HepG2 (cell line): ENCODE results near the gene ETS2. TPM values are rescaled to one million over a fixed set of nuclear protein-coding genes. Genes with fewer than 3 reads are reported as not detected.

Source experiments
- ATAC-seq: fragments of 200-7000 bp; cut with Tn5 transposase; 3 replicates; pipeline ENCODE4 v1.9.1; 2020; ENCODE audit warnings: mild to moderate bottlenecking, moderate library complexity
- BruUV-seq: library from RNA; stranded (reverse); fragments of 400-500 nt; replicated peaks from 2 replicates; lab custom pipeline; 2021; lab: Mats Ljungman, UMichigan
- CTCF ChIA-PET: fragments of 300-600 bp; formaldehyde crosslinking; extraction: SDS; loops from one replicate; lab custom pipeline; 2021; ENCODE audit warnings: low total read pairs, inconsistent platforms, low intra/inter-chr PET ratio; lab: Yijun Ruan, JAX
- POLR2A ChIA-PET: fragments of 350-600 bp; sonication (Branson Sonifier 250); formaldehyde crosslinking; loops from one replicate; lab custom pipeline; 2020; ENCODE audit warnings: antibody characterized with exemption, inconsistent platforms; lab: Yijun Ruan, JAX
- DNase-seq: peaks from one replicate; pipeline ENCODE4 v3.0.0-alpha.2; 2015; ENCODE audit warnings: low spot score
- FAIRE-seq: peaks from 3 replicates; lab custom pipeline; 2011; peaks lifted over from hg19 to GRCh38; lab: Jason Lieb, UNC
- H2AFZ ChIP-seq: one replicate; pipeline ENCODE4 v1.6.1; 2011; ENCODE audit warnings: low read length, inconsistent platforms
- H3K27ac ChIP-seq: fragments of 300-600 bp; 3 replicates; pipeline ENCODE4 v1.8.0; 2011; ENCODE audit warnings: mixed run types, mild to moderate bottlenecking, mixed read lengths, low read length, inconsistent platforms; ENCODE audit not compliant: insufficient read depth; ENCODE audit errors: extremely low read length
- H3K27me3 ChIP-seq, 2 experiments: fragments of 200-600 bp in 1 of 2; 2 replicates in 1 of 2; 3 replicates in 1 of 2; pipeline versions ENCODE4 v1.6.0 to v1.8.0; 2011; ENCODE audit warnings: low read length in 2 of 2, mild to moderate bottlenecking in 2 of 2, moderate library complexity in 2 of 2, inconsistent platforms in 1 of 2; ENCODE audit not compliant: insufficient read depth in 2 of 2, control insufficient read depth in 1 of 2
- H3K36me3 ChIP-seq, 2 experiments: fragments of 200-600 bp in 1 of 2; replicated peaks in 1 of 2; 2 replicates in 1 of 2; 3 replicates in 1 of 2; pipeline versions ENCODE4 v1.5.1 to v1.8.0; 2011; ENCODE audit warnings: low read length in 2 of 2, inconsistent platforms in 1 of 2; ENCODE audit not compliant: insufficient read depth in 2 of 2, control insufficient read depth in 1 of 2
- H3K4me1 ChIP-seq: 2 replicates; pipeline ENCODE4 v1.5.1; 2012; ENCODE audit warnings: low read length, inconsistent platforms; ENCODE audit not compliant: insufficient read depth
- H3K4me2 ChIP-seq: 2 replicates; pipeline ENCODE4 v1.6.0; 2011; ENCODE audit warnings: low read depth, low read length, inconsistent platforms
- H3K4me3 ChIP-seq, 3 experiments: fragments of 200-600 bp in 1 of 3; sonication (generic), shearing (Covaris generic) in 1 of 3; replicated peaks in 1 of 3; 2 replicates each; pipeline ENCODE4 v1.5.1; 2011 to 2016; ENCODE audit warnings: low read length in 3 of 3, inconsistent platforms in 2 of 3, low read depth in 2 of 3, mild to moderate bottlenecking in 2 of 3, control low read depth in 1 of 3, mixed read lengths in 1 of 3; ENCODE audit not compliant: insufficient read depth in 1 of 3
- H3K79me2 ChIP-seq: one replicate; pipeline ENCODE4 v1.6.1; 2011; ENCODE audit warnings: low read length, inconsistent platforms; ENCODE audit not compliant: insufficient read depth
- H3K9ac ChIP-seq: 2 replicates; pipeline ENCODE4 v1.6.0; 2011; ENCODE audit warnings: mild to moderate bottlenecking, low read depth, low read length, inconsistent platforms; ENCODE audit not compliant: insufficient read depth
- H3K9me3 ChIP-seq: 2 replicates; pipeline ENCODE4 v1.5.1; 2012; ENCODE audit warnings: mild to moderate bottlenecking, low read length
- H4K20me1 ChIP-seq: 2 replicates; pipeline ENCODE4 v1.6.0; 2011; ENCODE audit warnings: inconsistent platforms, mild to moderate bottlenecking, low read length, moderate library complexity; ENCODE audit not compliant: insufficient read depth
- CREB1 ChIP-seq, 2 experiments: fragments of 450-650 bp in 1 of 2; IDR thresholded peaks; 2 replicates each; pipeline ENCODE4 v1.6.1; 2016 to 2017; ENCODE audit warnings: control low read depth in 1 of 2, mild to moderate bottlenecking in 1 of 2, missing compliant biosample characterization in 1 of 2, missing genetic modification characterization in 1 of 2
- PATZ1 ChIP-seq: sonication (generic); formaldehyde crosslinking; IDR thresholded peaks from 2 replicates; pipeline ENCODE4 v1.4.0; 2020; ENCODE audit warnings: missing genetic modification reagents
- ZNF580 ChIP-seq: IDR thresholded peaks from 2 replicates; pipeline ENCODE4 v1.6.1; 2016; ENCODE audit warnings: low read depth, borderline replicate concordance
- WGBS: methylation state at CpG from one replicate; pipeline ENCODE4 v1.1.6; 2017; ENCODE audit warnings: low lambda C conversion rate; 5-methylcytosine and 5-hydroxymethylcytosine counted together
- in situ Hi-C: cut with HindIII; loops from 2 replicates; pipeline ENCODE4 v1.10.0; 2017; ENCODE audit warnings: low pct_unique_long_range_greater_than_20kb; ENCODE audit not compliant: extremely low pct_ligation_motif_present
- intact Hi-C: fragments of 100-400 bp; cut with micrococcal nuclease; formaldehyde crosslinking; loops from one replicate; pipeline ENCODE4 v1.10.0; 2022; ENCODE audit not compliant: unreplicated experiment
- polyA plus RNA-seq, 8 experiments: library from polyadenylated mRNA; depleted of rRNA in 3 of 8; stranded (reverse) in 7 of 8; unstranded in 1 of 8; fragments of >200 nt; fragmentation: Illumina TruSeq in 4 of 8; extraction: Trizol in 4 of 8; gene quantifications; 2 replicates each; pipeline versions ENCODE4 v1.2.1 to v1.2.3, GENCODE V29; 2011 to 2016; ENCODE audit warnings: low read depth in 4 of 8, missing spikeins in 1 of 8, mixed read lengths in 1 of 8; ENCODE audit not compliant: insufficient read depth in 1 of 8
- total RNA-seq, 5 experiments: library from RNA; depleted of rRNA; stranded (reverse); fragments of >200 nt; fragmentation: Illumina TruSeq; extraction: Trizol; gene quantifications; 2 replicates each; pipeline ENCODE4 v1.2.3, GENCODE V29; 2016; ENCODE audit warnings: low read depth in 1 of 5

Gene ETS2
- total and polyA plus RNA-seq, 2 of the 13 experiments (the other 11 are each of a cell fraction or from before 2014, with no cell fraction given) = 24.6 to 64.4 TPM

GRCh38 chr21:38768471-38769063 is 37.2 kb upstream of the ETS2 start:
- ChIA-PET POLR2A (interaction anchor here (2.8 kb wide), 1 partner anchor 19 kb away, joined by 7 read pairs; no protein-coding TSS in a partner anchor), CTCF (no interaction called here)
- Histone ChIP-seq H3K9ac (no peak overlapping the region), H3K4me3 (no peak overlapping the region), H2AFZ (no peak overlapping the region), H3K4me1 (peaks cover 33% of the 10 kb centered on the region), H4K20me1 (no peaks in the 10 kb centered on the region), H3K27ac (no peak overlapping the region), H3K4me2 (no peak overlapping the region), H3K27me3 (peaks cover 0 to 21% of the 10 kb centered on the region in 2 experiments; a peak in 3 of 5 replicates), H3K79me2 (no peaks in the 10 kb centered on the region), H3K36me3 (no peaks in the 10 kb centered on the region), H3K9me3 (no peaks in the 10 kb centered on the region)
- TF ChIP-seq PATZ1 (peak; percentile 41; the same call in 1 of the 2 replicates), CREB1 (IDR thresholded peaks at IDR 0.05) (0 out of 2 replicates have a peak, but pooled peaks have one; percentile 40), CREB1 (CRISPR knock-in tag; IDR thresholded peaks at IDR 0.05) (no peak), ZNF580 (CRISPR knock-in tag) (no peak)
- intact Hi-C loops (no loop called here), in situ Hi-C loops (no loop called here)
- WGBS = 69% methylated on average over 13 of the region's 13 CpGs
- ATAC-seq (no peak), DNase-seq (no peak), FAIRE-seq (no peak)
- BruUV-seq = no TSS peak
